Measurements from ENCODE around the gene RAB3IL1. TPM values are rescaled to one million over a fixed set of nuclear protein-coding genes. Genes with fewer than 3 reads are reported as not detected.
"Not testable (repeated sequence)": the region's sequence is repeated elsewhere in the genome, so short reads cannot be mapped to it uniquely, and the experiment has no call there.

Gene RAB3IL1
- total and polyA plus RNA-seq, 7 experiments from 2014 or later, result 0.49 to 1.9 TPM; not detected in 5

- no peak overlapping the region for H3K27ac Mint-ChIP-seq
- H3K4me3 ChIP-seq (ENCODE audit: low read length), result no peak overlapping the region
- no peaks in the 10 kb centered on the region for H3K27me3 ChIP-seq (ENCODE audit: control insufficient read depth in 2 of 2, insufficient read depth in 2 of 2, low read length in 2 of 2)
- H3K4me1 ChIP-seq (ENCODE audit: control insufficient read depth in 2 of 2, insufficient read depth in 2 of 2, low read length in 2 of 2), result peaks cover 9% of the 10 kb centered on the region in 2 donors
- no peak overlapping the region for H3K4me3 Mint-ChIP-seq
- CTCF ChIA-PET, result no interaction called here
- no peaks in the 10 kb centered on the region for H3K9me3 Mint-ChIP-seq
- no peak overlapping the region for H3K27ac ChIP-seq (ENCODE audit: low read depth, low read length)
- H3K9me3 ChIP-seq (ENCODE audit: control insufficient read depth in 2 of 3, low read length in 3 of 3), result no peaks in the 10 kb centered on the region
- intact Hi-C loops (cut with micrococcal nuclease), result no loop called here
- ATAC-seq (no peak), DNase-seq (no peak)
- H3K27me3 Mint-ChIP-seq, result peaks cover 0 to 2% (median 0%) of the 10 kb centered on the region in 5 donors
- no peaks in the 10 kb centered on the region for H3K36me3 Mint-ChIP-seq
- H3K4me1 Mint-ChIP-seq, result peaks cover 0 to 4% (median 4%) of the 10 kb centered on the region in 7 donors
- no peaks in the 10 kb centered on the region for H3K36me3 ChIP-seq (ENCODE audit: control insufficient read depth in 2 of 3, insufficient read depth in 3 of 3, low read length in 3 of 3)
- POLR2A ChIA-PET, result interaction anchor here (0.7 kb wide), 1 partner anchor 150 kb away, joined by 3 read pairs; no protein-coding TSS in a partner anchor
Observed at GRCh38 chr11:61886643-61887042, 30.7 kb downstream of the RAB3IL1 start.

DNA sequence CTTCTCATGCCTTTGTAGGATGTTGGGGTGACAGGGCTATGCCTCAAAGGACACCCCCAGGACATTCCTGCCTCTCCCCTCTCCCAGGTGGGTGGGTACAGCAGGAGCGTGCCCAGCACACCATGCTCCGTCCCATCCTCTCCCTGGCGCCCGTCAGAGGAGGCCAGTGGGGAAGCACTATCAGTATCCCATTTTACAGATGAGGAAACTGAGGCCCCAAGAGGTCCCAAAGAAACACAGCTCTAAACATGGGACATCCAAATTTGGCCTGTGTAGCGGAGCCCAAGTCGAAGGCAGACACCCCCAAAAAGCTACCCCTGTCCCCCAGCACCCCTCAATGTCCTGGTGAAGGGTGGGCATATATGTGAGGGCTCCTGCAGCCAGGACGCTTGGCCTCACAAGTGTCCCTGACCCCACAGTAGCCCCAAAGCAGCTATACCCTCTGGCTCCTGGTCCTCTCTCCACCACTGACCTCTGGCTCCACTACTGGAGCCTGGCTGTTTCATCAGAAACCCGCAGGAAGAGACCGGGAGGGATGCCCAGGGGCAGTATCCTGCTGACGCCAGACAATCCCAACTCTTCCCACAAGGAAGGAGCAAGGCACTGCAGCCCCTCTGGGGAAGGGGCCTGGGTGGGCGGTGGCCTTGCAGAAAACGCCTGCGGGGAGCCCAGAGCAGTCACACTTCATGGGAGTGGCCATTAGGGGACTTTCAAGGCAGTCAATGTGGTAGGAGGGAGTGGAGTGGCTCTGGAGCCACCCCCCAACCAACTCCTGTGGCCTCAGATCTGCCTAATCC lies 31.4 kb downstream of the RAB3IL1 start:
- ChIA-PET POLR2A (no interaction called here), CTCF (no interaction called here)
- peak overlapping the region in 1 of 9 donors; percentile 20 for H3K27ac Mint-ChIP-seq
- no peak for DNase-seq
- Histone ChIP-seq H3K27ac (ENCODE audit: low read depth, low read length) (no peak overlapping the region), H3K36me3 (ENCODE audit: control insufficient read depth in 2 of 3, insufficient read depth in 3 of 3, low read length in 3 of 3) (no peaks in the 10 kb centered on the region), H3K9me3 (ENCODE audit: control insufficient read depth in 2 of 3, low read length in 3 of 3) (no peaks in the 10 kb centered on the region), H3K27me3 (ENCODE audit: control insufficient read depth in 2 of 2, insufficient read depth in 2 of 2, low read length in 2 of 2) (no peaks in the 10 kb centered on the region), H3K4me1 (ENCODE audit: control insufficient read depth in 2 of 2, insufficient read depth in 2 of 2, low read length in 2 of 2) (peaks cover 9% of the 10 kb centered on the region in 2 donors), H3K4me3 (ENCODE audit: low read length) (no peak overlapping the region)
- H3K4me1 Mint-ChIP-seq, result peaks cover 0 to 3% (median 3%) of the 10 kb centered on the region in 7 donors
- H3K36me3 Mint-ChIP-seq, result no peaks in the 10 kb centered on the region
- no peak overlapping the region for H3K4me3 Mint-ChIP-seq
- no peak for ATAC-seq
- H3K27me3 Mint-ChIP-seq, result peaks cover 0 to 2% (median 0%) of the 10 kb centered on the region in 5 donors
- H3K9me3 Mint-ChIP-seq, result no peaks in the 10 kb centered on the region
- intact Hi-C loops (cut with micrococcal nuclease), result no loop called here

DNA sequence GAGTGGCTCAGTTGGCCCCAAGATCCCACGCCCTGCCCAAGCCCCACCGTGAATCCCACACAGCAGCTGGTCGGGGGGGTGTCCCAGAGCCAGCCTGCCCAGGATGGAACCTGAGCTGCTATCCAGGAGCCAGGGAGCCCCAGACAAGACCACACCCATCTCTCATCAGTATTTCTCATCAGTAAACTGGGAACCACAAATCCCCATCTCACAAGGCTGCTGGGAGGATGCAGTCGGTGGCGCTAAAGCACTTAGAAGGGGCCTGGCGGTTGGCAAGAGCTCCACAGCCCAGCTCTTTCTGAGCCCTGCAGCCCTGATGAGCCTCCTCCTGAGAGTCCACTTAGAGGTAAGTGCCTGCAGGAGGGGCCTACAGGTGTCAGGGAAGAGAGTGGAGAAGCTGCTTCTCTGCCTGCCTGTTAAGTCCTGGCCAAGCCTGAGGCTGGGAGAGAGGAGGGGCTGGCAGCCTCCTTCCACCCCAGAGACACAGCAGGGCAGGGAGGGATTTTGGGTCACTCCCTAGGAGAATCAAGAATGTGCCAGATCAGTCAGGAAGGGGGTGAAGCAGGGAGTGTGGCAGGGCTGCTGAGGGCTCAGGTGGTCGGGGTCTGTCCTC lies 32.1 kb downstream of the RAB3IL1 start:
- Mint-ChIP-seq H3K27me3 (no peaks in the 10 kb centered on the region), H3K9me3 (no peaks in the 10 kb centered on the region), H3K4me3 (no peak overlapping the region), H3K36me3 (no peaks in the 10 kb centered on the region), H3K27ac (no peak overlapping the region), H3K4me1 (no peaks in the 10 kb centered on the region)
- POLR2A ChIA-PET, result no interaction called here
- H3K27ac ChIP-seq (ENCODE audit: low read depth, low read length), result no peak overlapping the region
- intact Hi-C loops (cut with micrococcal nuclease), result no loop called here
- CTCF ChIA-PET, result no interaction called here
- H3K4me3 ChIP-seq (ENCODE audit: low read length), result no peak overlapping the region
- DNase-seq (no peak), ATAC-seq (no peak)
- peaks cover 3% of the 10 kb centered on the region in 2 donors for H3K4me1 ChIP-seq (ENCODE audit: control insufficient read depth in 2 of 2, insufficient read depth in 2 of 2, low read length in 2 of 2)
- H3K27me3 ChIP-seq (ENCODE audit: control insufficient read depth in 2 of 2, insufficient read depth in 2 of 2, low read length in 2 of 2), result no peaks in the 10 kb centered on the region
- no peaks in the 10 kb centered on the region for H3K9me3 ChIP-seq (ENCODE audit: control insufficient read depth in 2 of 3, low read length in 3 of 3)
- H3K36me3 ChIP-seq (ENCODE audit: control insufficient read depth in 2 of 3, insufficient read depth in 3 of 3, low read length in 3 of 3), result no peaks in the 10 kb centered on the region

DNA sequence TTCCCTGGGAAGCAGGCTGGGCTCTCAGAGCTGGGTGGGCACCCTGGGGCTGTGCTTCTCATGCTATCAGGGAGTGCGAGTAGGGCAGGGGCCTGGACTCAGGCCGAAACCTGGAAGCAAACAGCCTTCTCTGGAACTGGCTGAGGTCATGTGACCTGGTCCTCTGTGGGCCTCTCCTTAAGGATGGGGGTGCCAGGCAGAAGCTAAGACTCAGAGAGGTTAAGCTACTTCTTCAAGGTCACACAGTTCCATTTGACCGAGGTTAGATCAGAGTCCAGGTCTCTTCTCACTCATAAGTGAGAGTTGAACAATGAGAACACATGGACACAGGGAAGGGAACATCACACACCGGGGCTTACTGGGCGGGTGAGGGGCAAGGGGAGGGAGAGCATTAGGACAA lies 33.4 kb downstream of the RAB3IL1 start:
- intact Hi-C loops (cut with micrococcal nuclease), result no loop called here
- Histone ChIP-seq H3K4me3 (ENCODE audit: low read length) (no peak overlapping the region), H3K36me3 (ENCODE audit: control insufficient read depth in 2 of 3, insufficient read depth in 3 of 3, low read length in 3 of 3) (no peaks in the 10 kb centered on the region), H3K27ac (ENCODE audit: low read depth, low read length) (no peak overlapping the region), H3K4me1 (ENCODE audit: control insufficient read depth in 2 of 2, insufficient read depth in 2 of 2, low read length in 2 of 2) (no peaks in the 10 kb centered on the region), H3K27me3 (ENCODE audit: control insufficient read depth in 2 of 2, insufficient read depth in 2 of 2, low read length in 2 of 2) (no peaks in the 10 kb centered on the region), H3K9me3 (ENCODE audit: control insufficient read depth in 2 of 3, low read length in 3 of 3) (no peaks in the 10 kb centered on the region)
- H3K4me1 Mint-ChIP-seq, result no peaks in the 10 kb centered on the region
- ChIA-PET POLR2A (no interaction called here), CTCF (interaction anchor here (0.7 to 0.8 kb wide), 2 partner anchors 12 to 63 kb away, joined by 3 read pairs; no protein-coding TSS in a partner anchor)
- H3K9me3 Mint-ChIP-seq, result no peaks in the 10 kb centered on the region
- H3K4me3 Mint-ChIP-seq, result no peak overlapping the region
- H3K27me3 Mint-ChIP-seq, result no peaks in the 10 kb centered on the region
- no peaks in the 10 kb centered on the region for H3K36me3 Mint-ChIP-seq
- H3K27ac Mint-ChIP-seq, result no peak overlapping the region
- ATAC-seq (no peak), DNase-seq (no peak)

DNA sequence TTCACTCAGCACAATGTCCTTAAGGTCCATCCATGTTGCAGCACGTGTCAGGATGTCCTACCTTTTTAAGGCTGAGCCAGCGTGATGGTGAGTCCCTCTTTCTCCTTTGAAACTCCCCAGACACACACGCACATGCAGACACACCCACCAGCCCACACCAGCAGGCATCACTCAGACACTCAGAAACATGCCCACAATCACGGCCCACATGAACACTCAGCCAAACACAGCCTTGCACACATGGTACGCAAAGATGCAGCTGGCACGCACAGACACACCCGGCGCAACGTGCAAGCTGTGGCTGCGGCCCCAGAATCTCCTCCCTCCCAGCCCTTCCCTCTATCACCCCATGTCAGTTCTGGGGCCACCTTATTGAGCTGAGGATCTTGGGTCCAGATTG lies 34.0 kb downstream of the RAB3IL1 start:
- POLR2A ChIA-PET, result no interaction called here
- no peaks in the 10 kb centered on the region for H3K4me1 Mint-ChIP-seq

DNA sequence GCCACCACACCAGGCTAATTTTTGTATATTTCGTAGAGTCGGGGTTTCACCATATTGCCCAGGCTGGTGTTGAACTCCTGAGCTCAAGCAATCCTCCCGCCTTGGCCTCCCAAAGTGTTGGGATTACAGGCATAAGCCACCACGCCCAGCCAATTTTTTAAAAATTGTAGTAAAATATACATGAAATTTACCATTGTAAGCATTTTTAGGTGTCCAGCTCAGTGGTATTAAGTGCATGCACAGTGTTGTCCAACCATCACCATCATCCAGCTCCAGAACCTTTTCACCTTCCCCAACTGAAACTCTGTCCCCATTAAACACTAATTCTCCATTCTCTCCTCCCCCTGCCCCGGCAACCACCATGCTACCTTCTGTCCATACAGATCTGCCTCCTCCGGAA lies 34.5 kb downstream of the RAB3IL1 start:
- H3K27me3 Mint-ChIP-seq, result no peaks in the 10 kb centered on the region
- H3K4me1 Mint-ChIP-seq, result no peaks in the 10 kb centered on the region
- ChIA-PET POLR2A (no interaction called here), CTCF (no interaction called here)
- H3K4me3 Mint-ChIP-seq, result no peak overlapping the region
- no peaks in the 10 kb centered on the region for H3K9me3 Mint-ChIP-seq
- H3K27ac ChIP-seq (ENCODE audit: low read depth, low read length), result no peak overlapping the region
- H3K27ac Mint-ChIP-seq, result no peak overlapping the region
- no peak for ATAC-seq
- H3K4me1 ChIP-seq (ENCODE audit: control insufficient read depth in 2 of 2, insufficient read depth in 2 of 2, low read length in 2 of 2), result no peaks in the 10 kb centered on the region
- no peak overlapping the region for H3K4me3 ChIP-seq (ENCODE audit: low read length)
- no peak for DNase-seq
- no peaks in the 10 kb centered on the region for H3K27me3 ChIP-seq (ENCODE audit: control insufficient read depth in 2 of 2, insufficient read depth in 2 of 2, low read length in 2 of 2)
- intact Hi-C loops (cut with micrococcal nuclease), result no loop called here
- no peaks in the 10 kb centered on the region for H3K9me3 ChIP-seq (ENCODE audit: control insufficient read depth in 2 of 3, low read length in 3 of 3)
- no peaks in the 10 kb centered on the region for H3K36me3 ChIP-seq (ENCODE audit: control insufficient read depth in 2 of 3, insufficient read depth in 3 of 3, low read length in 3 of 3)
- H3K36me3 Mint-ChIP-seq, result no peaks in the 10 kb centered on the region

More for the DNA sequence above, 34.0 kb downstream of the RAB3IL1 start:
- CTCF ChIA-PET, result no interaction called here
- Mint-ChIP-seq H3K36me3 (no peaks in the 10 kb centered on the region), H3K9me3 (no peaks in the 10 kb centered on the region), H3K4me3 (no peak overlapping the region), H3K27ac (no peak overlapping the region), H3K27me3 (no peaks in the 10 kb centered on the region)
- Histone ChIP-seq H3K36me3 (ENCODE audit: control insufficient read depth in 2 of 3, insufficient read depth in 3 of 3, low read length in 3 of 3) (no peaks in the 10 kb centered on the region), H3K27ac (ENCODE audit: low read depth, low read length) (no peak overlapping the region), H3K27me3 (ENCODE audit: control insufficient read depth in 2 of 2, insufficient read depth in 2 of 2, low read length in 2 of 2) (no peaks in the 10 kb centered on the region), H3K9me3 (ENCODE audit: control insufficient read depth in 2 of 3, low read length in 3 of 3) (no peaks in the 10 kb centered on the region), H3K4me1 (ENCODE audit: control insufficient read depth in 2 of 2, insufficient read depth in 2 of 2, low read length in 2 of 2) (no peaks in the 10 kb centered on the region), H3K4me3 (ENCODE audit: low read length) (no peak overlapping the region)
- ATAC-seq (no peak), DNase-seq (no peak)
- intact Hi-C loops (cut with micrococcal nuclease), result no loop called here

- POLR2A ChIA-PET, H3K36me3 Mint-ChIP-seq, H3K4me1 Mint-ChIP-seq: not testable (repeated sequence)
Observed at GRCh38 chr11:61882267-61882666, 35.1 kb downstream of the RAB3IL1 start.

More at GRCh38 chr11:61882267-61882666, 35.1 kb downstream of the RAB3IL1 start:
- H3K4me3 ChIP-seq (ENCODE audit: low read length); H3K27ac ChIP-seq (ENCODE audit: low read depth, low read length); H3K36me3 ChIP-seq (ENCODE audit: control insufficient read depth in 2 of 3, insufficient read depth in 3 of 3, low read length in 3 of 3); H3K9me3 ChIP-seq (ENCODE audit: control insufficient read depth in 2 of 3, low read length in 3 of 3); H3K4me1 ChIP-seq (ENCODE audit: control insufficient read depth in 2 of 2, insufficient read depth in 2 of 2, low read length in 2 of 2); H3K9me3 Mint-ChIP-seq; intact Hi-C loops (cut with micrococcal nuclease); H3K27me3 ChIP-seq (ENCODE audit: control insufficient read depth in 2 of 2, insufficient read depth in 2 of 2, low read length in 2 of 2); H3K27ac Mint-ChIP-seq; H3K27me3 Mint-ChIP-seq; DNase-seq; ATAC-seq; H3K4me3 Mint-ChIP-seq: not testable (repeated sequence)
- CTCF ChIA-PET, result interaction anchor here (0.6 to 0.9 kb wide), 2 partner anchors 16 to 18 kb away, joined by 3 to 6 read pairs; no protein-coding TSS in a partner anchor

Data from naive thymus-derived CD4-positive, alpha-beta T cell (primary cell).